Retinal pigment epithelial cell (primary cell): ENCODE data around the gene SECTM1.

Source experiments
- DNase-seq: peaks from one replicate; pipeline ENCODE4 v3.0.0-alpha.2; 2010; ENCODE audit warnings: low read depth
- H3K4me3 ChIP-seq: 2 replicates; pipeline ENCODE4 v1.5.1; 2011; ENCODE audit warnings: mild to moderate bottlenecking, low read length, control low read depth, moderate library complexity
- TF ChIP-seq, protein P1 (sequence below): conservative IDR thresholded peaks from 2 replicates; pipeline ENCODE4 v1.5.1; 2011; ENCODE audit warnings: low read depth, low read length, control low read depth, inconsistent platforms

Gene SECTM1

DNA sequence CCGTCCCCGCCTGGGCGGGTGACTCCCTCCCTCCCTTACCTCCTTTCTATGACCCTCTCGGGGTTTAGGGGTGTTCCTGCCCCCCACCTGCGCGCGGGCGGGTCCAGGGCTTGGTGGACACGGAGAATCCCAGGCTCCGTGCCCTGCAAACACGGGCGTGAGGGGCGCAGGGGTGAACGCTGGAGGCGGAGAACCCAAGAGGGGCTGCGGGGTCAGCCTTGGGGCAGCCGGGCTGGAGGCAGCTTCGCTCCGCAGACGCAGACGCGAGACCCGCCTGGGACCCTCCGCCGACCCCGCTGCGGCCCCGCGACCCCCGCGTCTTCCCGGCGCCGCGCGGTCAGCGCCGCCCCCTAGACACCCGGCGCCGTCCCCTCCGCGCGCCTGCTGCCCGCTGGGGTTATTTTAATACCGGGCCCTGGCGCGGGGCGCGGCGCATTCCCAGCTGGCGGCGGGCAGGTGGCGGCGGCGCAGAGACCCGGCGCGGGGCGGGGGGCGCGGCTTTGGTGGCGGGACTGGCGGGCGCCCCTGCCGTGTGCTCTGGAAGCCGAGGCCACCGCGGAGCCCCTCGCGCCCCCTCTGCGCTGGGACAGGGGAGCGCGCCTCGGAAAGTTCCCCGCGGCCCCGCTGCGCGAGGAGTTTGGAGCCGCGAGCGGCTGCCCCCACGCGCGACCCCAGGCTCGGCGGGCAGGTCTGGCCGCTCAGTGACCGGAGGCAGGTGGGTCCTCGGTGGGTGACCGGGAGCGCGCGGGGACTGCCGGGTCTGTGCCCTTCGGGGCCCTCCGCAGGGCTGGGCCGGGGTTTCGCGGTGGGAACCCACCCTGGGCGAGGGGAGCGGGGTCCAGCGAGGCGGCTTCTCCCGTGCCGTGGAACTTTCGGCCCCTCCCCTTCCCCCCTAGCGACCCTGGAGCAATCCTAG lies 38.0 kb upstream of the SECTM1 start, which contains the start of gene UTS2R:
UTS2R (plus strand) TSS at position 433 of the 916 bp plus-strand sequence. CDS start 2,560 bp downstream, outside the sequence.
- peak within 1 kb of the TSS; percentile 31 for H3K4me3 ChIP-seq
- TF ChIP-seq, protein P1, sequence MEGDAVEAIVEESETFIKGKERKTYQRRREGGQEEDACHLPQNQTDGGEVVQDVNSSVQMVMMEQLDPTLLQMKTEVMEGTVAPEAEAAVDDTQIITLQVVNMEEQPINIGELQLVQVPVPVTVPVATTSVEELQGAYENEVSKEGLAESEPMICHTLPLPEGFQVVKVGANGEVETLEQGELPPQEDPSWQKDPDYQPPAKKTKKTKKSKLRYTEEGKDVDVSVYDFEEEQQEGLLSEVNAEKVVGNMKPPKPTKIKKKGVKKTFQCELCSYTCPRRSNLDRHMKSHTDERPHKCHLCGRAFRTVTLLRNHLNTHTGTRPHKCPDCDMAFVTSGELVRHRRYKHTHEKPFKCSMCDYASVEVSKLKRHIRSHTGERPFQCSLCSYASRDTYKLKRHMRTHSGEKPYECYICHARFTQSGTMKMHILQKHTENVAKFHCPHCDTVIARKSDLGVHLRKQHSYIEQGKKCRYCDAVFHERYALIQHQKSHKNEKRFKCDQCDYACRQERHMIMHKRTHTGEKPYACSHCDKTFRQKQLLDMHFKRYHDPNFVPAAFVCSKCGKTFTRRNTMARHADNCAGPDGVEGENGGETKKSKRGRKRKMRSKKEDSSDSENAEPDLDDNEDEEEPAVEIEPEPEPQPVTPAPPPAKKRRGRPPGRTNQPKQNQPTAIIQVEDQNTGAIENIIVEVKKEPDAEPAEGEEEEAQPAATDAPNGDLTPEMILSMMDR: no peak
- no peak for DNase-seq

GRCh38 chr17:82370471-82371332 lies 37.1 kb upstream of the SECTM1 start:
- TF ChIP-seq, protein P1: no peak
- no peak overlapping the region for H3K4me3 ChIP-seq
- no peak for DNase-seq

GRCh38 chr17:82369211-82369610 lies 35.6 kb upstream of the SECTM1 start:
- TF ChIP-seq, protein P1: no peak
- H3K4me3 ChIP-seq: no peak overlapping the region
- no peak for DNase-seq

DNA sequence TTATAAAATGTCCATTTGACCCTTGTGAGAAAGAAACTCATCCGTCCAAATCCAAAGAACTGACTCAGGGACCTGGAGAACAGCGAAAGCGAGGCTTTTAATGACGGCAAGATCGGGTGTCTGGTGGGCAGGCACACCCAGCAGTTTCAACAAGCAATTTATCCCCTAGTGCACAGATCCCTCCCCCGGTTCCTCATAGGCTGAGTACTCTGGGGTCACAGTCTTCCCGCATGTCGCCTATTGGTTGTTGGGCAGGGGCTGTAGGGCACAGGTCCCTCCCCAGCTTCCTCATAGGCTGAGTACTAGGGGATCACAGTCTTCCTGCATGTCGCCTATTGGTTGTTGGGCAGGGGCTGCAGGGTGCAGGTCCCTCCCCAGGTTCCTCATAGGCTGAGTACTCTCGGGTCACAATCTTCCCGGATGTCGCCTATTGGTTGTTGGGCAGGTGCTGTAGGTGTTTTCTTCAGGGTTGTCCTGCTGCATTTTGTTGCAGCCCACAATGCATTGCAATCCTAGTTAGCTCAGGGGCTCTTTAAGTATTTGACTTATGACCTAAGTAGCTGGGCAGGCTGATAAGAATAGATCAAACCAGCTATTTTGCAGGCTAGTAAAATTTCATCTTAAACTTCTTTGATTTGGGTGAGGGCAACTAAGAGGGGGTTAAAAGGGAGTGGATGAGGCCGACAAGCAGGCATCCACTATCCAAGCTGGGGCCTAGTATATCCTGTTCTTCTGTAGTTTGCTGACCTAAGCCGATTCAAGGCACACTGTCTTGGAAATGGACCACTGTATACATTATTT lies 34.4 kb upstream of the SECTM1 start:
- no peak overlapping the region for H3K4me3 ChIP-seq
- DNase-seq: no peak
- TF ChIP-seq, protein P1: no peak

DNA sequence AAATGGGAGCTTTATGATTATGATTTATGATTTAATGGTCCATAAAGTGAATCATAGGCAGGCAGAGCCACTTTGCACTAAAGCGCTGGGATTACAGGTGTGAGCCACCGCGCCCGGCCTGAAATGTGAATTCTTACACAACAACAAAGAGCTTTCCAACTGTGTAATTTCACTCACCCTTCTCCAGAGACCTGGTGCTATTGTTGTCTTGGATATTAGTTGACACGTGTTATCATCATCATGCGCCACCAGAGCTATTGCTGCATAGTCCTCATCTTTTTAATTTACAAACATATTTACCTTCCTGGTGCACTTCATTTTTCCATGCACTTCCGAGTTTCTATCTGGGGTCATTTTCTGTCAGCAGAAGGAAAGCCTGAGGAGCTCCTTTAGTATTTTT lies 33.2 kb upstream of the SECTM1 start:
- no peak overlapping the region for H3K4me3 ChIP-seq
- DNase-seq: no peak
- TF ChIP-seq, protein P1: no peak

DNA sequence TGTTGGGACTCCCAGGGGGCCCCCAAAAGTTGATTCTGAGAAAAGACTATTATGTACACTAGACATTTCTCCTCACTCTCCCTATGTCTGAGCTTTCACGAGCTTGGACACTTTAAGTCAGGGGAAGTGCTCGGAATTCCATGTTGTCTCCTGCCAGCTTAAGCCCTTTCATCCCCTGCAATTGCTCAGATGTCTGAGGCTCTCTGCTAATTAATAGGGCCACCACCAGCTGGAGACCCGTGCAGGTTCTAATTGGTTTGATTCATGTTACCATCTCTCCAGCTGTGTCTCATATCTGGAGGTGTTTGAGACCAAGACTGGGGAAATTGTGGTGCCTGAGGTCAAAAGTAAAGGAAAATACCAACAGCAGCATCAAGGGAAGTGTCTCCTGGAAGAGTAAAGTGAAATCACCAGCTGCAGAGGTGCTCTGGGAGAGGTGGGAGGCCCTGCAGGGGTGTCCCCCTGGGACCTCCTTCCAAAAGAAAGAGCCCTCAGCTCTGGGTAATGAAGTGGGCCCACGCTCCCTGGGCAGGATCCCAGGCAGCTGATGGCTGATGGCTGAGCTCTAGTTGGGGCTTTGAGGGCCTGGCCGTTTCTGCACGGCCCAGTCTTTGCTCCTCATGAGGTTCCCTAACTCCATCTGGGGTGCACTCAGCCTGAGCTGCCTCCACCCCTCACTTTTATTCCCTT lies 32.2 kb upstream of the SECTM1 start:
- H3K4me3 ChIP-seq: no peak overlapping the region

More for the DNA sequence above, 32.2 kb upstream of the SECTM1 start:
- TF ChIP-seq, protein P1: no peak
- DNase-seq: no peak
